K562 (cell line): ENCODE data around the gene MOB4. TPM values are rescaled to one million over a fixed set of nuclear protein-coding genes. Genes with fewer than 3 reads are reported as not detected.
A peak's percentile ranks its signal among the peaks of the same experiment; 100 is the strongest.

Source experiments
- ARNT ChIP-seq, 2 experiments: fragments of 450-650 bp; IDR thresholded peaks; 2 replicates each; pipeline ENCODE4 v1.6.1; 2016; ENCODE audit warnings: mild to moderate bottlenecking in 1 of 2
- ATF1 ChIP-seq, 2 experiments: fragments of 450-650 bp in 1 of 2; IDR thresholded peaks; 2 replicates each; pipeline ENCODE4 v1.6.1; 2016; ENCODE audit warnings: missing compliant biosample characterization in 1 of 2, missing genetic modification characterization in 1 of 2
- GABPA ChIP-seq: fragments of 200-800 bp; sonication (Bioruptor generic); conservative IDR thresholded peaks from 2 replicates; pipeline ENCODE4 v1.6.1; 2016; ENCODE audit warnings: low read depth, missing genetic modification characterization, missing compliant biosample characterization
- HSF4 ChIP-seq: fragments of 250-450 bp; sonication (Bioruptor Pico); IDR thresholded peaks from 2 replicates; pipeline ENCODE4 v2.1.2; 2022; ENCODE audit warnings: mild to moderate bottlenecking, moderate library complexity, borderline replicate concordance
- MTA1 ChIP-seq: fragments of 450-650 bp; IDR thresholded peaks from 2 replicates; pipeline ENCODE4 v1.6.1; 2017; ENCODE audit warnings: borderline replicate concordance
- MYC ChIP-seq, 2 experiments: fragments of 250-450 bp in 1 of 2; sonication (Bioruptor Pico) in 1 of 2; IDR thresholded peaks; 2 replicates each; pipeline versions ENCODE4 v1.5.1 to v1.6.1; 2012 to 2021; ENCODE audit warnings: low read depth in 2 of 2, borderline replicate concordance in 1 of 2, improper control_type of control experiment in 1 of 2, low read length in 1 of 2, mild to moderate bottlenecking in 1 of 2, moderate library complexity in 1 of 2
- RNF2 ChIP-seq: sonication (generic); IDR thresholded peaks from 2 replicates; pipeline ENCODE4 v1.6.1; 2016
- SIN3A ChIP-seq, 2 experiments: fragments of 150-350 bp in 1 of 2; IDR thresholded peaks; 2 replicates each; pipeline ENCODE4 v1.6.1; 2011 to 2016; ENCODE audit warnings: borderline replicate concordance in 2 of 2, low read depth in 2 of 2, low read length in 2 of 2, mild to moderate bottlenecking in 2 of 2, moderate library complexity in 2 of 2; ENCODE audit not compliant: control insufficient read depth in 1 of 2
- SMAD4 ChIP-seq: fragments of 250-450 bp; sonication (Bioruptor Pico); conservative IDR thresholded peaks from 2 replicates; pipeline ENCODE4 v1.8.0; 2021; ENCODE audit warnings: inconsistent platforms, mild to moderate bottlenecking, moderate library complexity
- SP1 ChIP-seq: sonication (generic); formaldehyde crosslinking; IDR thresholded peaks from 2 replicates; pipeline ENCODE4 v1.8.1; 2022; ENCODE audit warnings: mild to moderate bottlenecking, missing genetic modification reagents
- TAF7 ChIP-seq: fragments of 450-650 bp; IDR thresholded peaks from 2 replicates; pipeline ENCODE4 v1.6.1; 2016; ENCODE audit warnings: missing genetic modification characterization, missing compliant biosample characterization
- ZBTB1 ChIP-seq: sonication (generic); formaldehyde crosslinking; IDR thresholded peaks from 2 replicates; pipeline ENCODE4 v1.8.1; 2023; ENCODE audit warnings: missing genetic modification reagents, low read depth, mild to moderate bottlenecking, borderline replicate concordance
- polyA plus RNA-seq, 8 experiments: library from polyadenylated mRNA; depleted of rRNA in 4 of 8; stranded (reverse) in 5 of 8; unstranded in 3 of 8; fragments of >200 nt; fragmentation: Nextera tagmentation in 2 of 8; fragmentation: Illumina TruSeq in 1 of 8; extraction: Ambion mirVana in 2 of 8; extraction: Trizol in 1 of 8; gene quantifications; 2 replicates each; pipeline versions ENCODE4 v1.2.1 to v1.2.3, GENCODE V29; 2011 to 2014; ENCODE audit warnings: inconsistent platforms in 1 of 8, missing spikeins in 1 of 8
- total RNA-seq, 7 experiments: library from RNA; depleted of rRNA in 6 of 7; stranded (reverse); fragments of >200 nt in 6 of 7; fragmentation: Illumina TruSeq in 2 of 7; extraction: Trizol in 2 of 7; gene quantifications; 2 replicates each; pipeline versions ENCODE4 v1.2.1 to v1.2.3, GENCODE V29; 2011 to 2021; ENCODE audit warnings: low replicate concordance in 1 of 7
- TF ChIP-seq, protein P1 (sequence below): sonication (generic); formaldehyde crosslinking; IDR thresholded peaks from 2 replicates; pipeline ENCODE4 v1.9.0; 2022; ENCODE audit warnings: mild to moderate bottlenecking, missing genetic modification reagents
- TF ChIP-seq, protein P2 (sequence below): sonication (generic); formaldehyde crosslinking; IDR thresholded peaks from 2 replicates; pipeline ENCODE4 v1.5.0; 2020; ENCODE audit warnings: missing genetic modification reagents
- TF ChIP-seq, protein P3 (sequence below): fragments of 450-650 bp; IDR thresholded peaks from 2 replicates; pipeline ENCODE4 v1.6.1; 2014; ENCODE audit warnings: low read depth, mild to moderate bottlenecking, moderate library complexity, borderline replicate concordance
- TF ChIP-seq, protein P4 (sequence below): fragments of 450-650 bp; IDR thresholded peaks from 2 replicates; pipeline ENCODE4 v1.6.1; 2016; ENCODE audit warnings: antibody characterized with exemption
- TF ChIP-seq, protein P5 (sequence below), 2 experiments: IDR thresholded peaks in 1 of 2; conservative IDR thresholded peaks in 1 of 2; 2 replicates each; pipeline ENCODE4 v1.6.1; 2016; ENCODE audit warnings: low read depth in 2 of 2, mild to moderate bottlenecking in 1 of 2, missing compliant biosample characterization in 1 of 2, missing genetic modification characterization in 1 of 2, moderate library complexity in 1 of 2

MOB4 gene
- total and polyA plus RNA-seq, 9 of the 15 experiments (the other 6 are each of a cell fraction or from before 2014, with no cell fraction given) = 13.5 to 30.8 (median 22.2) TPM

DNA sequence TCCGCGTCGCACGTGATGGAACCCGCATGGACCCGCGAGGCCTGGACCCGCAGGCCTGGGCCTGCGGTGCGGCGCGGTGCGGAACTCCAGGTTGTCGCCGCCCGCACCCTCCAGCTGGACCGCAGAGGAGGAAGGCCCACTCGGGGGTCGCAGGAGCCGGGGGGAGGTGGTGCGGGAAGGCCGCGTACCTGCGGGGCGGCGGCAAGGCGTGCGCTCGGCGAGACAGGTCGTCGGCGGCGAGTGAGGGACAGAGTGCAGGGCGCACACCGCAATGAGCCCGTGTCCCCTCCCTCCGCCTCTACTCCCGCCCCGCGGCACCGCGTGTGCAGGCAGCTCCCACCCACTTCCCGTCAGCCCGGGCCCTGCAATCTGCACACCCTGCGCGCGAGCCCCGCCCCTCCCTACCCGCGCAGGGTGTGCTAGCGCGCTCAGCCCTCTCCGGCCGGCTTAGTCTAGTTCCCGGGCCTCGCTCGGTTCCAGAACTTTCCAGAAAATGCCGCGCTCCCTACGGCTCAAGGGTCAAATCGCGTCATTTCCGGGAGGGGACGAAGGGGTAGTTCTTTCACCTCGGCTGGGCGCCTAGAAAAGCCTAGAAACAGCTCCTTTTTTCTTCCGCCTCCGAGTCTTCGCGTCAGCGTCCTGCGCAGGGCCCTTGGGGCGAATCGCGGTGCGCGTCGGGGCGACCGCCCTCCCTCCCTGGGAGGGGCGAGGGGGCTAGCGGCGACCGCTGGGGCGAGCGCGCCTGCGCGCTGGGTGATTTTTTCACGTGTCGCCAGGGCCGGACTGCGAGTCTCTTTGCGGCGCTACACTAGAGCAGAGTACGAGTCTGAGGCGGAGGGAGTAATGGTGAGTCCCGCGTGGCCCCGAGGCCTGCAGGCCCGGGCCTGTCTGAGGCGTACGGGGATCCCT is 16.0 kb upstream of the MOB4 start, which contains the start of the genes HSPD1 and HSPE1 (continued):
- TF ChIP-seq, protein P1, sequence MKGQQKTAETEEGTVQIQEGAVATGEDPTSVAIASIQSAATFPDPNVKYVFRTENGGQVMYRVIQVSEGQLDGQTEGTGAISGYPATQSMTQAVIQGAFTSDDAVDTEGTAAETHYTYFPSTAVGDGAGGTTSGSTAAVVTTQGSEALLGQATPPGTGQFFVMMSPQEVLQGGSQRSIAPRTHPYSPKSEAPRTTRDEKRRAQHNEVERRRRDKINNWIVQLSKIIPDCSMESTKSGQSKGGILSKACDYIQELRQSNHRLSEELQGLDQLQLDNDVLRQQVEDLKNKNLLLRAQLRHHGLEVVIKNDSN (CRISPR knock-in tag) = peak; percentile 35
- TF ChIP-seq, protein P2, sequence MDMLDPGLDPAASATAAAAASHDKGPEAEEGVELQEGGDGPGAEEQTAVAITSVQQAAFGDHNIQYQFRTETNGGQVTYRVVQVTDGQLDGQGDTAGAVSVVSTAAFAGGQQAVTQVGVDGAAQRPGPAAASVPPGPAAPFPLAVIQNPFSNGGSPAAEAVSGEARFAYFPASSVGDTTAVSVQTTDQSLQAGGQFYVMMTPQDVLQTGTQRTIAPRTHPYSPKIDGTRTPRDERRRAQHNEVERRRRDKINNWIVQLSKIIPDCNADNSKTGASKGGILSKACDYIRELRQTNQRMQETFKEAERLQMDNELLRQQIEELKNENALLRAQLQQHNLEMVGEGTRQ = peak; percentile 28; the same call in 1 of the 2 replicates
- TF ChIP-seq, protein P3, sequence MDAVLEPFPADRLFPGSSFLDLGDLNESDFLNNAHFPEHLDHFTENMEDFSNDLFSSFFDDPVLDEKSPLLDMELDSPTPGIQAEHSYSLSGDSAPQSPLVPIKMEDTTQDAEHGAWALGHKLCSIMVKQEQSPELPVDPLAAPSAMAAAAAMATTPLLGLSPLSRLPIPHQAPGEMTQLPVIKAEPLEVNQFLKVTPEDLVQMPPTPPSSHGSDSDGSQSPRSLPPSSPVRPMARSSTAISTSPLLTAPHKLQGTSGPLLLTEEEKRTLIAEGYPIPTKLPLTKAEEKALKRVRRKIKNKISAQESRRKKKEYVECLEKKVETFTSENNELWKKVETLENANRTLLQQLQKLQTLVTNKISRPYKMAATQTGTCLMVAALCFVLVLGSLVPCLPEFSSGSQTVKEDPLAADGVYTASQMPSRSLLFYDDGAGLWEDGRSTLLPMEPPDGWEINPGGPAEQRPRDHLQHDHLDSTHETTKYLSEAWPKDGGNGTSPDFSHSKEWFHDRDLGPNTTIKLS = peak; percentile 96
- TF ChIP-seq HSF4 = no peak
- TF ChIP-seq SP1 (CRISPR knock-in tag) = peak; percentile 100
- TF ChIP-seq MTA1 = peak; percentile 77
- no peak for TF ChIP-seq ATF1 (CRISPR knock-in tag; IDR thresholded peaks at IDR 0.05)
- TF ChIP-seq ATF1 (tag; IDR thresholded peaks at IDR 0.05) = peak; percentile 98
- TF ChIP-seq RNF2 = peak; percentile 66; the same call in 1 of the 2 replicates
- TF ChIP-seq, protein P4, sequence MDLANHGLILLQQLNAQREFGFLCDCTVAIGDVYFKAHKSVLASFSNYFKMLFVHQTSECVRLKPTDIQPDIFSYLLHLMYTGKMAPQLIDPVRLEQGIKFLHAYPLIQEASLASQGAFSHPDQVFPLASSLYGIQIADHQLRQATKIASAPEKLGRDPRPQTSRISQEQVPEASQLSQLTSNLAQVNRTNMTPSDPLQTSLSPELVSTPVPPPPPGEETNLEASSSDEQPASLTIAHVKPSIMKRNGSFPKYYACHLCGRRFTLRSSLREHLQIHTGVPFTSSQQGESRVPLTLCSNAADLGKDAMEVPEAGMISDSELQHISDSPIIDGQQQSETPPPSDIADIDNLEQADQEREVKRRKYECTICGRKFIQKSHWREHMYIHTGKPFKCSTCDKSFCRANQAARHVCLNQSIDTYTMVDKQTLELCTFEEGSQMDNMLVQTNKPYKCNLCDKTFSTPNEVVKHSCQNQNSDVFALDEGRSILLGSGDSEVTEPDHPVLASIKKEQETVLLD = peak; percentile 50; the same call in 1 of the 2 replicates
- TF ChIP-seq SIN3A (IDR thresholded peaks at IDR 0.05; ENCODE audit: borderline replicate concordance in 2 of 2, control insufficient read depth in 1 of 2, low read depth in 2 of 2, low read length in 2 of 2) = peak in 1 of 2 experiments; percentile 74; a peak in 2 of 4 replicates
- TF ChIP-seq SMAD4 = peak; percentile 73
- peak; percentile 35; the same call in 1 of the 2 replicates for TF ChIP-seq TAF7 (tag)
- peak in 1 of 2 experiments; percentile 100; a peak in 2 of 4 replicates for TF ChIP-seq ARNT (IDR thresholded peaks at IDR 0.05)
- TF ChIP-seq, protein P5, sequence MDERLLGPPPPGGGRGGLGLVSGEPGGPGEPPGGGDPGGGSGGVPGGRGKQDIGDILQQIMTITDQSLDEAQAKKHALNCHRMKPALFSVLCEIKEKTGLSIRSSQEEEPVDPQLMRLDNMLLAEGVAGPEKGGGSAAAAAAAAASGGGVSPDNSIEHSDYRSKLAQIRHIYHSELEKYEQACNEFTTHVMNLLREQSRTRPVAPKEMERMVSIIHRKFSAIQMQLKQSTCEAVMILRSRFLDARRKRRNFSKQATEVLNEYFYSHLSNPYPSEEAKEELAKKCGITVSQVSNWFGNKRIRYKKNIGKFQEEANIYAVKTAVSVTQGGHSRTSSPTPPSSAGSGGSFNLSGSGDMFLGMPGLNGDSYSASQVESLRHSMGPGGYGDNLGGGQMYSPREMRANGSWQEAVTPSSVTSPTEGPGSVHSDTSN (CRISPR knock-in tag; IDR thresholded peaks at IDR 0.05; ENCODE audit: low read depth) = no peak
- TF ChIP-seq, protein P5 (tag; conservative IDR thresholded peaks at IDR 0.05; ENCODE audit: low read depth) = no peak
- peak; percentile 95 for TF ChIP-seq ZBTB1 (CRISPR knock-in tag)
- peak; percentile 94 for TF ChIP-seq MYC (IDR thresholded peaks at IDR 0.05; ENCODE audit: low read depth, low read length)
- TF ChIP-seq MYC (CRISPR knock-in tag; IDR thresholded peaks at IDR 0.05; ENCODE audit: borderline replicate concordance, low read depth) = no peak; the same call in 1 of the 2 replicates
- peak; percentile 94 for TF ChIP-seq GABPA (tag)
